Breast epithelium (tissue), 3 donors: Measurements from ENCODE around the gene BOD1L1.
A peak's percentile ranks its signal among the peaks of the same experiment; 100 is the strongest.

Experiments used
- POLR2A ChIP-seq: fragments of 450-650 bp; IDR thresholded peaks from one replicate; pipeline ENCODE4 v1.6.1; 2016; ENCODE audit warnings: antibody characterized with exemption, mild to moderate bottlenecking, moderate library complexity
- TF ChIP-seq, protein P1 (sequence below), 3 donors: fragments of 450-650 bp; IDR thresholded peaks; one replicate each; pipeline ENCODE4 v1.5.1; 2016 to 2017; ENCODE audit warnings: antibody characterized with exemption in 3 of 3, mild to moderate bottlenecking in 3 of 3, moderate library complexity in 3 of 3

DNA sequence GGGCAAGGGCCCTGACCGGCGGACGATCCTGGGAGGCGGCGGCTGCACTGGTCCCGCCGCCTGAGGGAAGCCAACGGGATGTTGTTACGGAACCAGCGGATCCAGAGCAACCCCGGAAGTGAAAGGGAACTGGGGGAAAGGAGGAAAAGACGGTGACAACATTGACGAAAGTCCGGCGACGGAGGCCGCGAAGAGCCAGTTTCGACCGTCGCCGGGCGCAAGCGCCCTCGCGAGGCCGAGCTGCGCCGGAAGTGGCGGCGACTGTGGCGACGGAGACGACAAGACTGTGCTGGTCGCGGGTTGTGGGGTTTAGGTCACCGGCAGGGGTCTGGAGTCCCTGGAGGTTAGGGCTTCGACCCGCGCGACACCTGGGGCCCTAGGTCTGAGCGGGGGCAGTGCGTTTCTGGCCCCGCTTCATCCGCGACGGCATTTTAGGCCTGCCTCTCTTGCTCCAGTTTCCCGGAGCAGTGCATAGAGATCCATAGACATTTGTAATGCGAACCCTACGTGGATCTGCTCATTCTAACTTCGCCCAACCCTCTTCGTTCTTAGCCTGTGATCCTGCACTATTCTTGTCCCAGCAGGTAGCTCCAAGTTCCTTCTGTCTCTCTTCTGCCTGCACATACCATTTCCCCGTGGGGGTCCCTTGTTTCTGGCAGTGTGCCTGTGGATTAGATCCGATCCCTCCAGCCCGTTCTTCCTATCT is at the start of gene BOD1L1:
- TF ChIP-seq, protein P1, sequence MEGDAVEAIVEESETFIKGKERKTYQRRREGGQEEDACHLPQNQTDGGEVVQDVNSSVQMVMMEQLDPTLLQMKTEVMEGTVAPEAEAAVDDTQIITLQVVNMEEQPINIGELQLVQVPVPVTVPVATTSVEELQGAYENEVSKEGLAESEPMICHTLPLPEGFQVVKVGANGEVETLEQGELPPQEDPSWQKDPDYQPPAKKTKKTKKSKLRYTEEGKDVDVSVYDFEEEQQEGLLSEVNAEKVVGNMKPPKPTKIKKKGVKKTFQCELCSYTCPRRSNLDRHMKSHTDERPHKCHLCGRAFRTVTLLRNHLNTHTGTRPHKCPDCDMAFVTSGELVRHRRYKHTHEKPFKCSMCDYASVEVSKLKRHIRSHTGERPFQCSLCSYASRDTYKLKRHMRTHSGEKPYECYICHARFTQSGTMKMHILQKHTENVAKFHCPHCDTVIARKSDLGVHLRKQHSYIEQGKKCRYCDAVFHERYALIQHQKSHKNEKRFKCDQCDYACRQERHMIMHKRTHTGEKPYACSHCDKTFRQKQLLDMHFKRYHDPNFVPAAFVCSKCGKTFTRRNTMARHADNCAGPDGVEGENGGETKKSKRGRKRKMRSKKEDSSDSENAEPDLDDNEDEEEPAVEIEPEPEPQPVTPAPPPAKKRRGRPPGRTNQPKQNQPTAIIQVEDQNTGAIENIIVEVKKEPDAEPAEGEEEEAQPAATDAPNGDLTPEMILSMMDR (IDR thresholded peaks at IDR 0.05): peak in 2 of 3 donors; percentile 29 to 46
- peak; percentile 91 for TF ChIP-seq POLR2A
